H1 (cell line): ENCODE data around the gene OTUD4. TPM values are rescaled to one million over a fixed set of nuclear protein-coding genes. Genes with fewer than 3 reads are reported as not detected.
"Not testable (repeated sequence)": the region's sequence is repeated elsewhere in the genome, so short reads cannot be mapped to it uniquely, and the experiment has no call there.

Source experiments
- CTCF ChIA-PET: fragments of 300-600 bp; sonication (Branson Sonifier 250); formaldehyde crosslinking; loops from one replicate; lab custom pipeline; 2021; ENCODE audit not compliant: partially characterized antibody; lab: Charles Lee
- POLR2A ChIA-PET: fragments of 300-600 bp; sonication (Branson Sonifier 250); formaldehyde crosslinking; loops from one replicate; lab custom pipeline; 2021; ENCODE audit warnings: inconsistent platforms; ENCODE audit not compliant: partially characterized antibody; lab: Charles Lee
- DNase-seq, 2 experiments: peaks; one replicate each; pipeline versions ENCODE4 v3.0.0 to v3.0.0-alpha.2; 2010 to 2022; ENCODE audit warnings: low spot score in 2 of 2, low read depth in 1 of 2, mixed read lengths in 1 of 2
- FAIRE-seq: peaks from 2 replicates; lab custom pipeline; 2011; peaks lifted over from hg19 to GRCh38; lab: Jason Lieb, UNC
- H2AFZ ChIP-seq: 2 replicates; pipeline ENCODE4 v1.8.1; 2012; ENCODE audit warnings: low read length, inconsistent platforms
- H2AK5ac ChIP-seq: 2 replicates; pipeline ENCODE4 v1.6.1; 2013; ENCODE audit warnings: low read depth, low read length
- H2BK120ac ChIP-seq: replicated peaks from 2 replicates; pipeline ENCODE3; 2013; ENCODE audit warnings: low read depth, low read length, inconsistent platforms
- H2BK12ac ChIP-seq: 2 replicates; pipeline ENCODE4 v1.6.1; 2013; ENCODE audit warnings: low read depth, low read length
- H2BK15ac ChIP-seq: 2 replicates; pipeline ENCODE4 v1.6.1; 2013; ENCODE audit warnings: low read length
- H2BK20ac ChIP-seq: 2 replicates; pipeline ENCODE4 v1.6.1; 2013; ENCODE audit warnings: low read length
- H2BK5ac ChIP-seq: 2 replicates; pipeline ENCODE4 v1.6.1; 2013; ENCODE audit warnings: low read depth, low read length
- H3K14ac ChIP-seq: 2 replicates; pipeline ENCODE4 v1.6.1; 2013; ENCODE audit warnings: inconsistent platforms; ENCODE audit not compliant: insufficient read length
- H3K18ac ChIP-seq: 2 replicates; pipeline ENCODE4 v1.6.1; 2013; ENCODE audit warnings: low read length; ENCODE audit errors: extremely low read depth
- H3K23ac ChIP-seq: 2 replicates; pipeline ENCODE4 v1.6.1; 2013; ENCODE audit warnings: inconsistent platforms; ENCODE audit not compliant: insufficient read length
- H3K23me2 ChIP-seq: 2 replicates; pipeline ENCODE4 v1.6.1; 2013; ENCODE audit warnings: low read depth, low read length
- H3K27ac ChIP-seq: 2 replicates; pipeline ENCODE4 v1.6.1; 2011; ENCODE audit warnings: low read depth, low read length, inconsistent platforms
- H3K27me3 ChIP-seq, 4 experiments: replicated peaks in 1 of 4; 1 replicate in 1 of 4; 2 replicates in 3 of 4; pipeline versions ENCODE4 v1.6.1 to v1.8.1; 2011 to 2013; ENCODE audit warnings: low read length in 3 of 4, mild to moderate bottlenecking in 3 of 4, inconsistent platforms in 2 of 4, mixed read lengths in 2 of 4, moderate library complexity in 1 of 4; ENCODE audit not compliant: control insufficient read depth in 3 of 4, insufficient read depth in 3 of 4; ENCODE audit errors: extremely low read depth in 1 of 4
- H3K36me3 ChIP-seq, 4 experiments: 2 replicates each; pipeline versions ENCODE4 v1.6.1 to v1.8.1; 2011 to 2013; ENCODE audit warnings: mild to moderate bottlenecking in 4 of 4, low read length in 3 of 4, moderate library complexity in 2 of 4, control low read depth in 1 of 4, inconsistent platforms in 1 of 4; ENCODE audit not compliant: insufficient read depth in 4 of 4, control insufficient read depth in 2 of 4
- H3K4ac ChIP-seq: replicated peaks from 2 replicates; pipeline ENCODE3; 2013; ENCODE audit warnings: low read length, low read depth, mixed read lengths, inconsistent platforms; ENCODE audit not compliant: insufficient read length
- H3K4me1 ChIP-seq, 4 experiments: replicated peaks in 1 of 4; 1 replicate in 1 of 4; 2 replicates in 3 of 4; pipeline versions ENCODE4 v1.6.1 to v1.8.1; 2011 to 2013; ENCODE audit warnings: low read length in 3 of 4, inconsistent platforms in 2 of 4, mixed read lengths in 1 of 4; ENCODE audit not compliant: insufficient read depth in 4 of 4, control insufficient read depth in 3 of 4
- H3K4me2 ChIP-seq, 2 experiments: 2 replicates each; pipeline versions ENCODE4 v1.6.1 to v1.8.1; 2011 to 2013; ENCODE audit warnings: low read depth in 2 of 2, low read length in 2 of 2, control low read depth in 1 of 2, inconsistent platforms in 1 of 2, mild to moderate bottlenecking in 1 of 2; ENCODE audit not compliant: insufficient read depth in 1 of 2
- H3K4me3 ChIP-seq, 4 experiments: fragments of 200-600, 300-600 bp in 1 of 4; sonication (generic), shearing (Covaris generic), sonication (Bioruptor Twin) in 1 of 4; 2 replicates each; pipeline versions ENCODE4 v1.5.1 to v1.8.1; 2011 to 2016; ENCODE audit warnings: low read length in 4 of 4, low read depth in 3 of 4, control low read depth in 2 of 4, inconsistent platforms in 2 of 4, mild to moderate bottlenecking in 2 of 4, mixed read lengths in 1 of 4, moderate library complexity in 1 of 4; ENCODE audit not compliant: insufficient read depth in 2 of 4; ENCODE audit errors: extremely low read depth in 1 of 4
- H3K56ac ChIP-seq: replicated peaks from 2 replicates; pipeline ENCODE3; 2013; ENCODE audit warnings: low read depth, mild to moderate bottlenecking, mixed read lengths, low read length, inconsistent platforms; ENCODE audit not compliant: insufficient read length
- H3K79me1 ChIP-seq: 2 replicates; pipeline ENCODE4 v1.6.1; 2013; ENCODE audit warnings: low read depth, low read length, control low read depth
- H3K79me2 ChIP-seq, 2 experiments: 2 replicates each; pipeline versions ENCODE4 v1.6.1 to v1.8.1; 2012 to 2013; ENCODE audit warnings: low read length in 2 of 2, mild to moderate bottlenecking in 2 of 2, inconsistent platforms in 1 of 2; ENCODE audit not compliant: insufficient read depth in 2 of 2, control insufficient read depth in 1 of 2
- H3K9ac ChIP-seq, 4 experiments: replicated peaks in 1 of 4; 1 replicate in 1 of 4; 2 replicates in 3 of 4; pipeline versions ENCODE4 v1.6.1 to v1.8.1; 2011 to 2013; ENCODE audit warnings: low read depth in 3 of 4, low read length in 3 of 4, control low read depth in 2 of 4, mild to moderate bottlenecking in 2 of 4, moderate library complexity in 2 of 4, inconsistent platforms in 1 of 4; ENCODE audit errors: extremely low read depth in 1 of 4
- H3K9me3 ChIP-seq, 2 experiments: 2 replicates each; pipeline versions ENCODE4 v1.6.1 to v1.8.1; 2012 to 2013; ENCODE audit warnings: mild to moderate bottlenecking in 2 of 2, moderate library complexity in 2 of 2, control low read depth in 1 of 2, inconsistent platforms in 1 of 2, low read depth in 1 of 2, low read length in 1 of 2, mixed read lengths in 1 of 2; ENCODE audit not compliant: insufficient read depth in 2 of 2
- H4K20me1 ChIP-seq, 2 experiments: replicated peaks in 1 of 2; 2 replicates each; pipeline versions ENCODE3 to v1.8.1; 2011 to 2013; ENCODE audit warnings: inconsistent platforms in 2 of 2, low read length in 2 of 2, mild to moderate bottlenecking in 1 of 2; ENCODE audit not compliant: insufficient read depth in 2 of 2, control insufficient read depth in 1 of 2
- H4K5ac ChIP-seq: 2 replicates; pipeline ENCODE4 v1.6.1; 2013; ENCODE audit warnings: low read length, low read depth, mixed read lengths, inconsistent platforms; ENCODE audit not compliant: insufficient read length
- H4K8ac ChIP-seq: 2 replicates; pipeline ENCODE4 v1.8.0; 2013; ENCODE audit warnings: mild to moderate bottlenecking, moderate library complexity, low read length, inconsistent platforms; ENCODE audit not compliant: insufficient read depth; ENCODE audit errors: extremely low read depth
- H4K91ac ChIP-seq: replicated peaks from 2 replicates; pipeline ENCODE3; 2013; ENCODE audit warnings: low read length, mixed read lengths, inconsistent platforms; ENCODE audit not compliant: insufficient read length
- ASH2L ChIP-seq: fragments of 200-600, 300-600 bp; sonication (generic); IDR thresholded peaks from one replicate; pipeline ENCODE4 v1.7.1; 2017; ENCODE audit warnings: low read length
- KDM4A ChIP-seq: IDR thresholded peaks from one replicate; pipeline ENCODE4 v1.7.1; 2012; ENCODE audit warnings: low read depth, mild to moderate bottlenecking, moderate library complexity, low read length, inconsistent platforms; ENCODE audit not compliant: severe bottlenecking
- PHF8 ChIP-seq: fragments of 200-600 bp; sonication (generic); conservative IDR thresholded peaks from 2 replicates; pipeline ENCODE4 v1.7.1; 2012; ENCODE audit warnings: low read depth, mild to moderate bottlenecking, inconsistent platforms, low read length, moderate library complexity
- POLR2A ChIP-seq, 2 experiments: IDR thresholded peaks; 1 replicate in 1 of 2; 2 replicates in 1 of 2; pipeline ENCODE4 v1.6.1; 2011; ENCODE audit warnings: low read depth in 2 of 2, low read length in 2 of 2, mild to moderate bottlenecking in 2 of 2; ENCODE audit errors: control extremely low read depth in 1 of 2
- TAF1 ChIP-seq: IDR thresholded peaks from 2 replicates; pipeline ENCODE4 v1.6.1; 2011; ENCODE audit warnings: mild to moderate bottlenecking, low read depth, low read length
- WGBS, 2 experiments: shearing (Covaris generic) in 1 of 2; methylation state at CpG; one replicate each; pipeline versions ENCODE4 v1.1.6 to v1.1.7; 2013 to 2015; ENCODE audit warnings: low lambda C conversion rate in 2 of 2, mixed read lengths in 2 of 2, inconsistent platforms in 1 of 2, low coverage in 1 of 2, missing lambda C conversion rate in 1 of 2; ENCODE audit not compliant: insufficient replicate concordance in 2 of 2, insufficient coverage in 1 of 2, insufficient read length in 1 of 2; ENCODE audit errors: extremely low coverage in 1 of 2, missing lambda C conversion rate in 1 of 2; 5-methylcytosine and 5-hydroxymethylcytosine counted together
- polyA plus RNA-seq, 7 experiments: library from polyadenylated mRNA; depleted of rRNA in 3 of 7; stranded (reverse) in 5 of 7; unstranded in 2 of 7; fragments of >200 nt in 5 of 7; fragments of 200-250 nt in 2 of 7; gene quantifications; 1 replicate in 5 of 7; 2 replicates in 1 of 7; 4 replicates in 1 of 7; pipeline versions ENCODE4 v1.2.1 to v1.2.3, GENCODE V29; 2011 to 2013; ENCODE audit warnings: missing spikeins in 2 of 7, mixed read lengths in 2 of 7
- total RNA-seq: library from RNA; stranded (reverse); fragmentation: NEBNext Ultra II Directional; extraction: Animal tissue kit (Norgen Biotek cat#: 25700); gene quantifications from 2 replicates; pipeline ENCODE4 v1.2.1, GENCODE V29; 2021
- TF ChIP-seq, protein P1 (sequence below): IDR thresholded peaks from 2 replicates; pipeline ENCODE4 v1.6.1; 2012; ENCODE audit warnings: inconsistent platforms
- TF ChIP-seq, protein P2 (sequence below): IDR thresholded peaks from 2 replicates; pipeline ENCODE4 v1.6.1; 2012; ENCODE audit warnings: inconsistent platforms

The OTUD4 gene
- total and polyA plus RNA-seq, 2 of the 8 experiments (the other 6 are each of a cell fraction or from before 2014, with no cell fraction given): 17.4 to 57.0 TPM

DNA sequence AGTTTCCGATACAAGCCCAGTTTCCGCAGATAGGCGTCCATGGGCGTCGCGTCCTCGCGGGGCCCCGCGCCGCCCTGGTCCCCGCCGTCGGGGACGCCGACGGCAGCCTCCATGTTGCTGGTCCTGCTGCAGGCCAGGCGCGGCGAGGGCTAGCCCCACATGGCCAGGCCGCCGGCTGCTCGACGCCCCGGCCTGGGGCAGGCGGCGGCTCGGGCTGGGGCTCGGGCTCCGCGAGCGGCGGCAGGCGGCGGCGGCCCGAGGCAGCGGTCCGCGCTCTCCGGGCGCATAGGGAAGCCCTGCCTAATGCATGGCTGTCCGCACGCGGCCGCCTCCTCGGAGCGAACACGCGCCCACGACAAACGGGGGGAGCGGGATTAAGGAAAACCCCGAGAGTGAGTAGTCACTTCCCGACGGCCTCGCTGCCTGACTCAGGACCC is 510 bp downstream of the OTUD4 start:
- H3K4me3 ChIP-seq: peak overlapping the region; percentile 67 to 88 (median 81)
- peaks cover 12% of the 10 kb centered on the region for H3K23me2 ChIP-seq
- H3K18ac ChIP-seq, H2BK120ac ChIP-seq, H3K4ac ChIP-seq, H4K20me1 ChIP-seq, H2BK12ac ChIP-seq, H3K23ac ChIP-seq, H4K91ac ChIP-seq, H3K79me1 ChIP-seq, H2BK15ac ChIP-seq, H3K56ac ChIP-seq, H2BK5ac ChIP-seq, POLR2A ChIA-PET, H2BK20ac ChIP-seq, H3K4me1 ChIP-seq, H2AFZ ChIP-seq, H3K36me3 ChIP-seq, CTCF ChIA-PET, H3K14ac ChIP-seq, H2AK5ac ChIP-seq, H3K9me3 ChIP-seq, H3K27me3 ChIP-seq, DNase-seq, FAIRE-seq: not testable (repeated sequence)
- peaks cover 13 to 46% of the 10 kb centered on the region in 2 experiments for H3K79me2 ChIP-seq
- peak overlapping the region; percentile 93; the same call in 1 of the 2 replicates for H4K8ac ChIP-seq
- WGBS, 2 experiments: 0% methylated on average over 15 of the region's 57 CpGs; no CpG with 5 or more reads in 1 of the 2 experiments
- TF ChIP-seq ASH2L: peak; percentile 75
- TF ChIP-seq TAF1: 0 out of 2 replicates have a peak, but pooled peaks have one; percentile 28
- TF ChIP-seq, protein P1, sequence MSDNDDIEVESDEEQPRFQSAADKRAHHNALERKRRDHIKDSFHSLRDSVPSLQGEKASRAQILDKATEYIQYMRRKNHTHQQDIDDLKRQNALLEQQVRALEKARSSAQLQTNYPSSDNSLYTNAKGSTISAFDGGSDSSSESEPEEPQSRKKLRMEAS: peak; percentile 71
- TF ChIP-seq PHF8: peak; percentile 47; the same call in 1 of the 2 replicates
- peak in 1 of 2 experiments; percentile 54; a peak in 1 of 3 replicates for TF ChIP-seq POLR2A (IDR thresholded peaks at IDR 0.05; ENCODE audit: control extremely low read depth in 1 of 2, low read depth in 2 of 2, low read length in 2 of 2)
- peak; percentile 39 for TF ChIP-seq KDM4A
- TF ChIP-seq, protein P2, sequence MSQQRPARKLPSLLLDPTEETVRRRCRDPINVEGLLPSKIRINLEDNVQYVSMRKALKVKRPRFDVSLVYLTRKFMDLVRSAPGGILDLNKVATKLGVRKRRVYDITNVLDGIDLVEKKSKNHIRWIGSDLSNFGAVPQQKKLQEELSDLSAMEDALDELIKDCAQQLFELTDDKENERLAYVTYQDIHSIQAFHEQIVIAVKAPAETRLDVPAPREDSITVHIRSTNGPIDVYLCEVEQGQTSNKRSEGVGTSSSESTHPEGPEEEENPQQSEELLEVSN: peak; percentile 42
- H4K5ac ChIP-seq: peak overlapping the region; percentile 70
- H3K9ac ChIP-seq: peak overlapping the region; percentile 52 to 79 (median 72)
- H3K4me2 ChIP-seq: peak overlapping the region; percentile 97 to 99
- H3K27ac ChIP-seq: peak overlapping the region; percentile 66; the same call in 1 of the 2 replicates
